Mucosa of descending colon (tissue), 3 donors: ENCODE results near the gene BEST2. TPM values are rescaled to one million over a fixed set of nuclear protein-coding genes. Genes with fewer than 3 reads are reported as not detected.

Source experiments
- ATAC-seq: fragments of 200-7000 bp; cut with Tn5 transposase; one replicate; pipeline ENCODE4 v1.9.1; 2020; ENCODE audit warnings: mild to moderate bottlenecking, moderate library complexity
- DNase-seq, 3 donors: peaks; one replicate each; pipeline ENCODE4 v3.0.0-alpha.2; 2020
- H3K36me3 ChIP-seq: fragments of 200-600 bp; one replicate; pipeline ENCODE4 v1.8.0; 2021; ENCODE audit warnings: low read depth, mild to moderate bottlenecking
- H3K4me1 ChIP-seq: fragments of 200-600 bp; one replicate; pipeline ENCODE4 v1.8.0; 2021; ENCODE audit warnings: low read depth, mild to moderate bottlenecking
- H3K4me3 ChIP-seq: fragments of 200-600 bp; one replicate; pipeline ENCODE4 v1.8.0; 2021; ENCODE audit warnings: mild to moderate bottlenecking
- H3K9me3 ChIP-seq: fragments of 200-600 bp; one replicate; pipeline ENCODE4 v1.8.0; 2021; ENCODE audit warnings: mild to moderate bottlenecking
- intact Hi-C, 2 donors: fragments of 100-400 bp; cut with DNase I in 1 of 2; cut with micrococcal nuclease in 1 of 2; formaldehyde crosslinking; loops; one replicate each; pipeline versions ENCODE4 v1.11.0 to v1.11.1; 2022; cut with DNase I, micrococcal nuclease
- long read RNA-seq, 2 donors: library from polyadenylated mRNA; unstranded; transcript quantifications; one replicate each; pipeline ENCODE4 v2.0.0, GENCODE V29; 2019 to 2021
- total RNA-seq, 3 donors: library from RNA; stranded (reverse); fragmentation: NEBNext Ultra II Directional in 2 of 3; extraction: Animal tissue kit (Norgen Biotek cat#: 25700) in 2 of 3; gene quantifications; one replicate each; pipeline versions ENCODE4 v1.2.1 to v1.2.4, GENCODE V29; 2021 to 2023
- TF ChIP-seq, protein P1 (sequence below): fragments of 200-600 bp; IDR thresholded peaks from one replicate; pipeline ENCODE4 v1.8.0; 2022; ENCODE audit warnings: antibody characterized with exemption, mild to moderate bottlenecking
- donor health status: DM: no; HTN: no; CAD: no; lungs with moderate emphysema.
- donor health status: DM: no; HTN: no; CAD: no.
- donor health status: DM: no; HTN: yes; CAD: no.

Gene BEST2
- 100 to 1,000 TPM in 1 of 3 donors, 10 to 100 TPM in 2; 29.0 to 167 (median 32.2) TPM for total RNA-seq
- long read RNA-seq, donor 1, transcript BEST2-204 (10 exons, 2,000 nt), result major isoform, 38 of 59 reads
- long read RNA-seq, donor 1, transcript BEST2-201 (9 exons, 1,908 nt), result minor isoform, 13 of 59 reads
- long read RNA-seq, donor 1, partial matches to known transcripts, result 3 of 59 reads
- long read RNA-seq, donor 1, other reads (novel, unspliced or antisense), result 5 of 59 reads
- long read RNA-seq, donor 2, transcript BEST2-204 (10 exons, 2,000 nt), result major isoform, 115 of 198 reads
- long read RNA-seq, donor 2, transcript BEST2-201 (9 exons, 1,908 nt), result minor isoform, 40 of 198 reads
- long read RNA-seq, donor 2, partial matches to known transcripts, result 22 of 198 reads
- long read RNA-seq, donor 2, other reads (novel, unspliced or antisense), result 19 of 198 reads

DNA sequence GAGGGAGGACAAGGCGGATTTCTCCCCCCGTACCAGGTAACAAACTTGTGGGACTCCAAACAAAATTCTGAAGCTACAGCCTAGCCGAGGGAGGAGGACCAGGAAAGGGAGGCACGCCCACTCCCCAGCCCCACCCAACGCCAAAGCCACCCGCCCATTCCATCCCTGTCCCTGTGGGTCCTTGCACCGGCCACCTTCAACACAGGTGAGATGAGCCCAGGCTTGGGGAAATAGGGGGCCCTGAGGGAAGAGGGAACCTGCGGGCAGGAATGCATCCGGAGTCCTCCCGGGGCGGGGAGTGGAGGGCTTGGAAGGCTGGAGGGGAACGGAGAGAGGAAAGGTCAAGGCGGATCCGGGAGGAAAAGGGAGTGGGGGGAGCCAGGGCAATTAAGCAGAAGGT lies at the start of gene BEST2:
Gene BEST2 (plus strand): TSS at position 157 of the 400 bp plus-strand sequence. CDS start 802 bp downstream, outside the sequence.
- intact Hi-C loops, result no loop called here
- no peaks in the 10 kb centered on the region for H3K36me3 ChIP-seq
- TF ChIP-seq, protein P1, sequence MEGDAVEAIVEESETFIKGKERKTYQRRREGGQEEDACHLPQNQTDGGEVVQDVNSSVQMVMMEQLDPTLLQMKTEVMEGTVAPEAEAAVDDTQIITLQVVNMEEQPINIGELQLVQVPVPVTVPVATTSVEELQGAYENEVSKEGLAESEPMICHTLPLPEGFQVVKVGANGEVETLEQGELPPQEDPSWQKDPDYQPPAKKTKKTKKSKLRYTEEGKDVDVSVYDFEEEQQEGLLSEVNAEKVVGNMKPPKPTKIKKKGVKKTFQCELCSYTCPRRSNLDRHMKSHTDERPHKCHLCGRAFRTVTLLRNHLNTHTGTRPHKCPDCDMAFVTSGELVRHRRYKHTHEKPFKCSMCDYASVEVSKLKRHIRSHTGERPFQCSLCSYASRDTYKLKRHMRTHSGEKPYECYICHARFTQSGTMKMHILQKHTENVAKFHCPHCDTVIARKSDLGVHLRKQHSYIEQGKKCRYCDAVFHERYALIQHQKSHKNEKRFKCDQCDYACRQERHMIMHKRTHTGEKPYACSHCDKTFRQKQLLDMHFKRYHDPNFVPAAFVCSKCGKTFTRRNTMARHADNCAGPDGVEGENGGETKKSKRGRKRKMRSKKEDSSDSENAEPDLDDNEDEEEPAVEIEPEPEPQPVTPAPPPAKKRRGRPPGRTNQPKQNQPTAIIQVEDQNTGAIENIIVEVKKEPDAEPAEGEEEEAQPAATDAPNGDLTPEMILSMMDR, result no peak
- no peaks in the 10 kb centered on the region for H3K9me3 ChIP-seq
- ATAC-seq, result peak; percentile 44
- H3K4me3 ChIP-seq, result no peak within 1 kb of the TSS
- peaks cover 13% of the 10 kb centered on the region for H3K4me1 ChIP-seq
- DNase-seq, result peak in 1 of 3 donors; percentile 50

DNA sequence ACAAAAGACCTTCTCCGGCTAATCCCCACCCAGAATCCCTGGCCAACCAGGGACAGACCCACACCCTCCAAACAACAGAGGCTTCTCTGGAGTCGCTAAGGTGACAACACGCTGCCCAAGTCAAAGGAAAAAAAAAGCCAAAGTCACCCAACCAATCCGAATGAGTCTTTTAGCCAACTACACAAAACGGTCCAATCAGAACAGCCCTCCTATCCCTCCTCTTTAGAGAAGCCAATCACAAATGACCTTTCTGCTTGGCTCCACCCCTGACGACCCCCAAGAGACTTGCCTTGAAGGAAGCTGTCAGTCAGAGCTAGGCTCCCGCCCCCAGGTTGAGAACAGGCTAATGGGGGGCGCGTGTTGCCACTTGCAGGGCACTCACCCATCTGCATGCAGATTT lies 48.5 kb upstream of the BEST2 start:
- Histone ChIP-seq H3K4me3 (no peak overlapping the region), H3K36me3 (peaks cover 8% of the 10 kb centered on the region), H3K4me1 (no peaks in the 10 kb centered on the region), H3K9me3 (no peaks in the 10 kb centered on the region)
- TF ChIP-seq, protein P1, result no peak
- intact Hi-C loops, result no loop called here
- no peak for DNase-seq
- ATAC-seq, result no peak

DNA sequence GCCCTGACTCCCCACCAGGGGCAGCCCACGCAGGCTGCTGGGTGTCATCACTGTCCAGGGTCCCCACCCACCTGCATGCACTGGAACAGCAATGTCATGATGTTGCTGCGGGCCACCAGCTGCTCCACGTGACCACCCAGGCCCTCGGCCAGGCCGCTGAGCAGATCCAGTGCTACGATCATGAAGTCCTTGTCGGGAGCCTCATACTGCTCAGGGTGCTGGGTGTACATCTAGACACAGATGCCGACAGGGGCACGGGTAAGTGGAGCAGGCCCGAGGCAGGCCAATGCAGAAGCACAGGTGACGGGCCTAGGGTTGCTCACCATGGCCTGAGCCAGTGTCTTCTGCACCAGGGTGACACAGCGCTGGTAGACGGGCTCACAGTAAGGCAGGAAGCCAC lies 46.4 kb upstream of the BEST2 start:
- intact Hi-C loops, result loop anchor here in 1 of 2 donors (5.0 kb wide), 1 partner anchor 52 kb away; no protein-coding TSS in a partner anchor
- TF ChIP-seq, protein P1, result no peak
- no peak for DNase-seq
- Histone ChIP-seq H3K36me3 (peaks cover 12% of the 10 kb centered on the region), H3K9me3 (no peaks in the 10 kb centered on the region), H3K4me1 (no peaks in the 10 kb centered on the region), H3K4me3 (no peak overlapping the region)
- ATAC-seq, result no peak

DNA sequence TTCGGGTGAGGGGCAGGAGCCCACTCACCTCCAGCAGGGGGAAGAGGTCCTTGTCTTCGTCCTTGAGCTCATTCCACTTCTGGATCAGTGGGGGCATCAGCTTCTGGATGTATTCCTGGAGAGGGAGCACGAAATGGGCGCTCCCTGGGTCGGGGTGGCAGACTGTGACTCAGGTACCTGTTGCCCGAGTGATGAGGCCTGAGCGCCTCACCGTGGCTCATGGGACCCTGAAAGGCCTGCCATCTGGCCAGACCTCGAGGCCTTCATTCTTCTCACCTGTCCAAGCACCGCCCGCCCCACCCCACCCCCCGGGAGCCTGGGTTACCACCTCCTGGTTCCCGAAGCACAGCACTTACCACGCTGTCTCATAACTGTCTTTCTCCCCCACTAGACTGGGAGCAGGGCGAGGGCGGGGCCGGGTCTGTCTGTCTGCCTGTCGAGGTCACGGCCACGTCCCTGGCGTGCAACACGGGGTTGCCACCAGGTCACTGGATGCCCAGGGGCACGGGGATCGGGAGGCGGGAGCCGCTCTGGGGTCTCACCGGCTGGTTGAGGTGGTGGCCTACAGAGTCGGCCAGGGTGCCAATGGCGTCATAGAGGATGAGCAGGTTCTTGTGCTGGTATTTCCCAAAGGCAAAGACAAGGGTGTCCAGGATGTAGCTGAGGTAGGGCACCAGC lies 45.8 kb upstream of the BEST2 start:
- Histone ChIP-seq H3K4me1 (no peaks in the 10 kb centered on the region), H3K36me3 (peaks cover 17% of the 10 kb centered on the region), H3K4me3 (no peak overlapping the region), H3K9me3 (no peaks in the 10 kb centered on the region)
- TF ChIP-seq, protein P1, result no peak
- ATAC-seq (no peak), DNase-seq (no peak)
- intact Hi-C loops, result loop anchor here in 1 of 2 donors (5.0 kb wide), 1 partner anchor 52 kb away; no protein-coding TSS in a partner anchor

DNA sequence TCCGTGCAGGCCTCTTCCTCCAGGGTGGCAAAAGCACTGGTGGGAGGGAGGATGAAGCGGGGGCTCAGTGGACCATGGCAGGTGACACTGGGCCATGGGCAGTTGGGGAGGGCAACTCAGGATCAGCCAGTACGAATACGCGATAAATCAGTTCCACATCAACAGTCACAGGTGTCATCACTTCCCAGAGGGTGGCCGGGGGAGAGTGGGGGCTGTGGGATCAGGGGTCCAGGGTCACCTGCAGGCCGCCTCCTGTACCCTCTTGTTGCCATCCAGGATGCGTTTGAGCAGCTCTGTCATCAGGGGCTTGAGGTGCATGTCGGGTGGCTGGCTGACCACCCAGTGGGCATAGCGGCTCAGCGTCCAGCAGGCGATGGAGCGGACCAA lies 45.3 kb upstream of the BEST2 start:
- Histone ChIP-seq H3K4me1 (no peaks in the 10 kb centered on the region), H3K9me3 (no peaks in the 10 kb centered on the region), H3K36me3 (peaks cover 17% of the 10 kb centered on the region), H3K4me3 (no peak overlapping the region)
- TF ChIP-seq, protein P1, result no peak
- intact Hi-C loops, result loop anchor here in 1 of 2 donors (5.0 kb wide), 1 partner anchor 51 kb away; no protein-coding TSS in a partner anchor
- ATAC-seq (no peak), DNase-seq (no peak)
